ENCODE measurements around the gene OLFML2A. TPM values are rescaled to one million over a fixed set of nuclear protein-coding genes. Genes with fewer than 3 reads are reported as not detected.

Gene OLFML2A
- total and polyA plus RNA-seq, 2 of the 13 experiments (the other 11 are each of a cell fraction or from before 2014, with no cell fraction given), result 0.01 to 0.02 TPM

GRCh38 chr9:124741662-124742061 lies 35.3 kb upstream of the OLFML2A start:
- intact Hi-C loops (cut with micrococcal nuclease; ENCODE audit: unreplicated experiment), result no loop called here
- H3K36me3 ChIP-seq (replicated peaks in 1 of 2; ENCODE audit: control insufficient read depth in 1 of 2, insufficient read depth in 2 of 2, low read length in 2 of 2), result no peaks in the 10 kb centered on the region; a peak in 2 of 5 replicates
- no peak overlapping the region for H3K4me2 ChIP-seq (ENCODE audit: low read depth, low read length)
- POLR2A ChIA-PET, result no interaction called here
- TF ChIP-seq, protein P1, sequence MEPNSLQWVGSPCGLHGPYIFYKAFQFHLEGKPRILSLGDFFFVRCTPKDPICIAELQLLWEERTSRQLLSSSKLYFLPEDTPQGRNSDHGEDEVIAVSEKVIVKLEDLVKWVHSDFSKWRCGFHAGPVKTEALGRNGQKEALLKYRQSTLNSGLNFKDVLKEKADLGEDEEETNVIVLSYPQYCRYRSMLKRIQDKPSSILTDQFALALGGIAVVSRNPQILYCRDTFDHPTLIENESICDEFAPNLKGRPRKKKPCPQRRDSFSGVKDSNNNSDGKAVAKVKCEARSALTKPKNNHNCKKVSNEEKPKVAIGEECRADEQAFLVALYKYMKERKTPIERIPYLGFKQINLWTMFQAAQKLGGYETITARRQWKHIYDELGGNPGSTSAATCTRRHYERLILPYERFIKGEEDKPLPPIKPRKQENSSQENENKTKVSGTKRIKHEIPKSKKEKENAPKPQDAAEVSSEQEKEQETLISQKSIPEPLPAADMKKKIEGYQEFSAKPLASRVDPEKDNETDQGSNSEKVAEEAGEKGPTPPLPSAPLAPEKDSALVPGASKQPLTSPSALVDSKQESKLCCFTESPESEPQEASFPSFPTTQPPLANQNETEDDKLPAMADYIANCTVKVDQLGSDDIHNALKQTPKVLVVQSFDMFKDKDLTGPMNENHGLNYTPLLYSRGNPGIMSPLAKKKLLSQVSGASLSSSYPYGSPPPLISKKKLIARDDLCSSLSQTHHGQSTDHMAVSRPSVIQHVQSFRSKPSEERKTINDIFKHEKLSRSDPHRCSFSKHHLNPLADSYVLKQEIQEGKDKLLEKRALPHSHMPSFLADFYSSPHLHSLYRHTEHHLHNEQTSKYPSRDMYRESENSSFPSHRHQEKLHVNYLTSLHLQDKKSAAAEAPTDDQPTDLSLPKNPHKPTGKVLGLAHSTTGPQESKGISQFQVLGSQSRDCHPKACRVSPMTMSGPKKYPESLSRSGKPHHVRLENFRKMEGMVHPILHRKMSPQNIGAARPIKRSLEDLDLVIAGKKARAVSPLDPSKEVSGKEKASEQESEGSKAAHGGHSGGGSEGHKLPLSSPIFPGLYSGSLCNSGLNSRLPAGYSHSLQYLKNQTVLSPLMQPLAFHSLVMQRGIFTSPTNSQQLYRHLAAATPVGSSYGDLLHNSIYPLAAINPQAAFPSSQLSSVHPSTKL (CRISPR knock-in tag; IDR thresholded peaks at IDR 0.05), result no peak
- TF ChIP-seq ISL2 (CRISPR knock-in tag; IDR thresholded peaks at IDR 0.05) (no peak), CEBPG (CRISPR knock-in tag; IDR thresholded peaks at IDR 0.05) (no peak), REPIN1 (CRISPR knock-in tag; IDR thresholded peaks at IDR 0.05; ENCODE audit: borderline replicate concordance, low read depth) (no peak), FOXO4 (CRISPR knock-in tag; conservative IDR thresholded peaks at IDR 0.05) (no peak), TRIM22 (IDR thresholded peaks at IDR 0.05) (no peak), ZNF280D (CRISPR knock-in tag; IDR thresholded peaks at IDR 0.05) (no peak), EZH2 (conservative IDR thresholded peaks at IDR 0.05; ENCODE audit: low read depth, low read length) (no peak)
- H3K9ac ChIP-seq (ENCODE audit: insufficient read depth, low read depth, low read length), result no peak overlapping the region
- H2AFZ ChIP-seq (ENCODE audit: low read length), result no peak overlapping the region
- ATAC-seq, result no peak
- H3K9me3 ChIP-seq (ENCODE audit: low read length), result peaks cover 4% of the 10 kb centered on the region; the same call in 1 of the 2 replicates
- no peak for FAIRE-seq
- H3K4me1 ChIP-seq (ENCODE audit: insufficient read depth, low read length), result peaks cover 7% of the 10 kb centered on the region
- in situ Hi-C loops (cut with HindIII; ENCODE audit: extremely low pct_ligation_motif_present, low pct_unique_long_range_greater_than_20kb), result no loop called here
- 0 out of 2 replicates have a peak, but pooled peaks cover under 1% of the 10 kb centered on the region for H4K20me1 ChIP-seq (ENCODE audit: insufficient read depth, low read length)
- no peak for DNase-seq (ENCODE audit: low spot score)
- H3K4me3 ChIP-seq (replicated peaks in 1 of 3; ENCODE audit: insufficient read depth in 1 of 3, low read depth in 2 of 3, low read length in 3 of 3), result no peak overlapping the region
- H3K27ac ChIP-seq (ENCODE audit: extremely low read length, insufficient read depth, low read length), result no peak overlapping the region
- CTCF ChIA-PET (ENCODE audit: low intra/inter-chr PET ratio, low total read pairs), result no interaction called here
- WGBS (ENCODE audit: low lambda C conversion rate), result 94% methylated on average over 4 of the region's 4 CpGs
- no peaks in the 10 kb centered on the region for H3K27me3 ChIP-seq (ENCODE audit: control insufficient read depth in 1 of 2, insufficient read depth in 2 of 2, low read length in 2 of 2)
- no TSS peak for BruUV-seq (replicated peaks)
- H3K79me2 ChIP-seq (ENCODE audit: insufficient read depth, low read length), result peaks cover 44% of the 10 kb centered on the region

All from HepG2 (cell line).